ENCODE measurements around the gene PRKN.
"Not testable (repeated sequence)": the region's sequence is repeated elsewhere in the genome, so short reads cannot be mapped to it uniquely, and the experiment has no call there.

PRKN gene

GRCh38 chr6:161882196-161882765 lies 845.3 kb downstream of the PRKN start:
- no peak for DNase-seq

GRCh38 chr6:161880056-161880455 lies 847.5 kb downstream of the PRKN start:
- DNase-seq: no peak

GRCh38 chr6:161876231-161876630 lies 851.3 kb downstream of the PRKN start:
- DNase-seq: no peak

- DNase-seq: no peak
Measured at GRCh38 chr6:161870236-161870901, 857.2 kb downstream of the PRKN start.

- DNase-seq: no peak
Measured at GRCh38 chr6:161869491-161869890, 858.1 kb downstream of the PRKN start.

GRCh38 chr6:161866570-161866969 lies 861.0 kb downstream of the PRKN start:
- DNase-seq: no peak

- DNase-seq: not testable (repeated sequence)
Measured at GRCh38 chr6:161861061-161861460, 866.5 kb downstream of the PRKN start.

GRCh38 chr6:161853657-161854056 lies 873.9 kb downstream of the PRKN start:
- no peak for DNase-seq

GRCh38 chr6:161851486-161851885 lies 876.1 kb downstream of the PRKN start:
- DNase-seq: not testable (repeated sequence)

- DNase-seq: no peak
Measured at GRCh38 chr6:161850562-161850961, 877.0 kb downstream of the PRKN start.

GRCh38 chr6:161847628-161848027 lies 879.9 kb downstream of the PRKN start:
- DNase-seq: no peak

GRCh38 chr6:161844804-161845203 lies 882.8 kb downstream of the PRKN start:
- DNase-seq: no peak

GRCh38 chr6:161843066-161843465 lies 884.5 kb downstream of the PRKN start:
- DNase-seq: no peak

GRCh38 chr6:161840380-161840779 lies 887.2 kb downstream of the PRKN start:
- DNase-seq: no peak

GRCh38 chr6:161838306-161839035 lies 889.1 kb downstream of the PRKN start:
- no peak for DNase-seq

- no peak for DNase-seq
Measured at GRCh38 chr6:161837854-161838253, 889.7 kb downstream of the PRKN start.

GRCh38 chr6:161837449-161837735 lies 890.2 kb downstream of the PRKN start:
- no peak for DNase-seq

- no peak for DNase-seq
Measured at GRCh38 chr6:161836643-161837448, 890.7 kb downstream of the PRKN start.

- no peak for DNase-seq
Measured at GRCh38 chr6:161835500-161836215, 891.9 kb downstream of the PRKN start.

- DNase-seq: no peak
Measured at GRCh38 chr6:161834426-161834825, 893.1 kb downstream of the PRKN start.

- DNase-seq: no peak
Measured at GRCh38 chr6:161833099-161833860, 894.3 kb downstream of the PRKN start.

- no peak for DNase-seq
Measured at GRCh38 chr6:161832622-161833021, 894.9 kb downstream of the PRKN start.
